Psoas muscle (tissue), 8 donors: ENCODE results near the gene SPRED3. TPM values are rescaled to one million over a fixed set of nuclear protein-coding genes. Genes with fewer than 3 reads are reported as not detected.

Source experiments
- ATAC-seq, 4 donors: fragments of 200-7000 bp; cut with Tn5 transposase; one replicate each; pipeline ENCODE4 v1.9.1; 2020; ENCODE audit warnings: moderate library complexity in 3 of 4, mild to moderate bottlenecking in 2 of 4
- DNase-seq, 2 donors: peaks; one replicate each; pipeline ENCODE4 v3.0.0-alpha.2; 2020
- H3K27ac ChIP-seq: fragments of 200-600 bp; one replicate; pipeline ENCODE4 v1.8.0; 2022
- H3K27me3 ChIP-seq, 3 donors: fragments of 200-600 bp in 1 of 3; one replicate each; pipeline versions ENCODE4 v1.6.1 to v1.8.0; 2013 to 2022; ENCODE audit warnings: low read length in 2 of 3, mild to moderate bottlenecking in 2 of 3, moderate library complexity in 1 of 3; ENCODE audit not compliant: insufficient read depth in 3 of 3
- H3K36me3 ChIP-seq, 2 donors: fragments of 200-600 bp in 1 of 2; one replicate each; pipeline versions ENCODE4 v1.6.1 to v1.8.0; 2013 to 2022; ENCODE audit warnings: low read depth in 1 of 2, mild to moderate bottlenecking in 1 of 2, moderate library complexity in 1 of 2; ENCODE audit not compliant: insufficient read depth in 1 of 2
- H3K4me1 ChIP-seq: fragments of 200-600 bp; one replicate; pipeline ENCODE4 v1.8.0; 2022
- H3K4me3 ChIP-seq: fragments of 200-600 bp; one replicate; pipeline ENCODE4 v1.8.0; 2022; ENCODE audit warnings: mild to moderate bottlenecking
- H3K9me3 ChIP-seq: fragments of 200-600 bp; one replicate; pipeline ENCODE4 v1.8.0; 2022
- WGBS, 3 donors: extraction: QIAGEN DNeasy Blood & Tissue Kit; methylation state at CpG; one replicate each; pipeline versions ENCODE4 v1.1.6 to v1.1.7; 2013; 5-methylcytosine and 5-hydroxymethylcytosine counted together
- intact Hi-C, 2 donors: fragments of 100-400 bp; cut with DNase I; formaldehyde crosslinking; loops; one replicate each; pipeline versions ENCODE4 v1.11.0 to v1.14.2; 2022
- polyA plus RNA-seq, 3 donors: library from polyadenylated mRNA; stranded (reverse); fragments of 200-250 nt; gene quantifications; one replicate each; pipeline ENCODE4 v1.2.3, GENCODE V29; 2013
- total RNA-seq, 4 donors: library from RNA; stranded (reverse); fragmentation: NEBNext Ultra II Directional in 2 of 4; extraction: Animal tissue kit (Norgen Biotek cat#: 25700) in 2 of 4; gene quantifications; one replicate each; pipeline versions ENCODE4 v1.2.1 to v1.2.4, GENCODE V29; 2021 to 2023
- TF ChIP-seq, protein P1 (sequence below): fragments of 200-600 bp; IDR thresholded peaks from one replicate; pipeline ENCODE4 v1.8.0; 2022; ENCODE audit warnings: antibody characterized with exemption
- donor health status: healthy with polysubstance abuse.
- donor health status: DM: no; HTN: no; CAD: no; lungs with moderate emphysema.
- donor health status: Bipolar disorder and iron deficiency.
- donor health status: healthy.
- donor health status: DM: yes; HTN: yes; CAD: no.
- donor health status: DM: no; HTN: no; CAD: no.
- donor health status: DM: no; HTN: no; CAD: no.
- donor health status: DM: yes; HTN: yes; CAD: no.

SPRED3 gene
- total and polyA plus RNA-seq, 7 donors = 0.01 to 2.1 (median 1.0) TPM

DNA sequence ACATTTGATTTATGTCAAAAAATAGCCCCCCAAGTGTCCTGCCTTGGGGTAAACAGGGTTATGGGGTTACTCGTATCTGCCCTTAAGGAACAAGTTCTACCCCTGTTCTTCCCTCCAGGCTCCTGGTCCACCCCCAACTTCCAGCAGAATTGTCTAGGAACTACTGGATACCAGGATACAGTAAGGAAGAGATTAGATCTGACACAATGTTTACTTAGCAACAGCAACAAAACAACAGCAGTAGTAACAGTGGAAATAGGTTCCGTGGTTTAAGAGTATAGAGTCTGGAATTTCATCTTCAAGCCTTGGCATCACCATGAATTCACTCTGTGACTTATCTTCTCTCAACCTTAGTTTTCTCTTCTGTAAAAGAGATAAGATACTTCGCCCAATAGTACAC, 12.7 kb downstream of the SPRED3 start:
- WGBS, 3 donors = 68 to 79% (median 71%) methylated on average over 3 of the region's 3 CpGs
- no peaks in the 10 kb centered on the region for H3K4me1 ChIP-seq
- H3K9me3 ChIP-seq = no peaks in the 10 kb centered on the region
- no peak for DNase-seq
- H3K27ac ChIP-seq = no peak overlapping the region
- intact Hi-C loops = loop anchor here in 1 of 2 donors (5.0 kb wide), 1 partner anchor 236 kb away; no protein-coding TSS in a partner anchor
- TF ChIP-seq, protein P1, sequence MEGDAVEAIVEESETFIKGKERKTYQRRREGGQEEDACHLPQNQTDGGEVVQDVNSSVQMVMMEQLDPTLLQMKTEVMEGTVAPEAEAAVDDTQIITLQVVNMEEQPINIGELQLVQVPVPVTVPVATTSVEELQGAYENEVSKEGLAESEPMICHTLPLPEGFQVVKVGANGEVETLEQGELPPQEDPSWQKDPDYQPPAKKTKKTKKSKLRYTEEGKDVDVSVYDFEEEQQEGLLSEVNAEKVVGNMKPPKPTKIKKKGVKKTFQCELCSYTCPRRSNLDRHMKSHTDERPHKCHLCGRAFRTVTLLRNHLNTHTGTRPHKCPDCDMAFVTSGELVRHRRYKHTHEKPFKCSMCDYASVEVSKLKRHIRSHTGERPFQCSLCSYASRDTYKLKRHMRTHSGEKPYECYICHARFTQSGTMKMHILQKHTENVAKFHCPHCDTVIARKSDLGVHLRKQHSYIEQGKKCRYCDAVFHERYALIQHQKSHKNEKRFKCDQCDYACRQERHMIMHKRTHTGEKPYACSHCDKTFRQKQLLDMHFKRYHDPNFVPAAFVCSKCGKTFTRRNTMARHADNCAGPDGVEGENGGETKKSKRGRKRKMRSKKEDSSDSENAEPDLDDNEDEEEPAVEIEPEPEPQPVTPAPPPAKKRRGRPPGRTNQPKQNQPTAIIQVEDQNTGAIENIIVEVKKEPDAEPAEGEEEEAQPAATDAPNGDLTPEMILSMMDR = no peak
- no peak overlapping the region for H3K4me3 ChIP-seq
- peaks cover 0 to 36% (median 12%) of the 10 kb centered on the region in 3 donors for H3K27me3 ChIP-seq
- H3K36me3 ChIP-seq = no peaks in the 10 kb centered on the region
- ATAC-seq = no peak

DNA sequence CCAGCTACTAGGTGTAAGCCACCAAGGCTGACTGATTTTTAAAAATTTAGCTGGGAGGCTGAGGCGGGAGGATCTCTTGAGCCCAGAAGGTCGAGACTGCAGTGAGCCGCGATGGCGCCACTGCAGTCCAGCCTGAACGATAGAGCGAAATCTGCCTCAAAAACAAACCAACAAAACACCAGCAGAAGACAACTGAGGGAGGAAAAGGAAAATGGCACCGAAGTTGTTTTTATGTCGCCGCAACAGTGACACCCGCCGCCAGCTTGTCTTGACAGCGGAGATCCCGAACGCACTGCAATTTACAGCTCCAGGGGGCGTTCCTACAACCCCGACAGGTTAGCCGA, 14.1 kb downstream of the SPRED3 start:
- peaks cover 0 to 22% (median 4%) of the 10 kb centered on the region in 3 donors for H3K27me3 ChIP-seq
- DNase-seq (no peak), ATAC-seq (peak in 2 of 4 donors; percentile 1)
- peak overlapping the region; percentile 46 for H3K27ac ChIP-seq
- H3K4me3 ChIP-seq = peak overlapping the region; percentile 93
- no peaks in the 10 kb centered on the region for H3K36me3 ChIP-seq
- no peaks in the 10 kb centered on the region for H3K9me3 ChIP-seq
- H3K4me1 ChIP-seq = no peaks in the 10 kb centered on the region
- 2% methylated on average over 18 of the region's 18 CpGs for WGBS, 3 donors
- TF ChIP-seq, protein P1 = no peak
- intact Hi-C loops = loop anchor here in 1 of 2 donors (5.0 kb wide), 1 partner anchor 235 kb away; no protein-coding TSS in a partner anchor

DNA sequence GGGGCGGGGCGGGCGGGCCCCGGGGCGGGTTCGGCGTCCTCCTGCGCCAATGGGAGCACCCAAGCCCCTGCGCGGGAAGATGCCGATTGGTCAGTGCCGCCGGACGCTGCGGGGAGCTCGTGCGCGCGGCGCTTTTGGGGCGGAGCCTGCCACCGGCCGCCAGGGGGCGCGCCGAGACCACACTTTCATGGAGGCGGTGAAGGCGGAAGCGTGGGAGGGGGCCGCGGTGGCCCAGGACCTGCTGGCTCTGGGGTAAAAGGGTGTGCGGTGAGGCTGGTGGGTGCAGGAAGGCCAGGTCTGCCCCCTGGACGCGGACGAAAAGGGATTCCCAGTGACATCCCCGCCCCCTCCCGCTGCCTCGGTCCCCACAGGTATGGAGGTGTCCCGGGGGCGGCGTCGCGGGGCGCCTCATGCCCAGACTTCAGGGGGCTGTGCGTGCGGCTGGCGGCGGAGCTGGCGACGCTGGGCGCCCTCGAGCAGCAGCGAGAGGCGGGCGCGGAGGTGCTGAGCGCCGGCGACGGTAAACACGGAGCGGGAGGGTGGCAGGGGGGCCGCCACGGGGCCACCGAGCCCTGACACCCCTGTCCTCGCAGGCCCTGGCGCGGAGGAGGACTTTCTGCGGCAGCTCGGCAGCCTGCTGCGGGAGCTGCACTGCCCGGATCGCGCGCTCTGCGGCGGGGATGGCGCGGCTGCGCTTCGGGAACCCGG, 14.6 kb downstream of the SPRED3 start, which contains the start of gene FAM98C:
TSS of gene FAM98C (plus strand) at position 127 of the 708 bp plus-strand sequence. CDS start at position 188, 61 bp downstream.
- peak; percentile 96 to 98 for DNase-seq
- H3K36me3 ChIP-seq = no peaks in the 10 kb centered on the region
- H3K27ac ChIP-seq = peak within 1 kb of the TSS; percentile 46
- TF ChIP-seq, protein P1 = peak; percentile 100
- 0 to 2% (median 1%) methylated on average over 47 to 82 of the region's 82 CpGs for WGBS, 3 donors
- H3K4me1 ChIP-seq = no peaks in the 10 kb centered on the region
- H3K9me3 ChIP-seq = no peaks in the 10 kb centered on the region
- intact Hi-C loops = loop anchor here in 1 of 2 donors (5.0 kb wide), 1 partner anchor 234 kb away; no protein-coding TSS in a partner anchor
- H3K27me3 ChIP-seq = peaks cover 0 to 18% (median 4%) of the 10 kb centered on the region in 3 donors
- H3K4me3 ChIP-seq = peak within 1 kb of the TSS; percentile 93
- ATAC-seq = peak; percentile 98 to 99 (median 98)

DNA sequence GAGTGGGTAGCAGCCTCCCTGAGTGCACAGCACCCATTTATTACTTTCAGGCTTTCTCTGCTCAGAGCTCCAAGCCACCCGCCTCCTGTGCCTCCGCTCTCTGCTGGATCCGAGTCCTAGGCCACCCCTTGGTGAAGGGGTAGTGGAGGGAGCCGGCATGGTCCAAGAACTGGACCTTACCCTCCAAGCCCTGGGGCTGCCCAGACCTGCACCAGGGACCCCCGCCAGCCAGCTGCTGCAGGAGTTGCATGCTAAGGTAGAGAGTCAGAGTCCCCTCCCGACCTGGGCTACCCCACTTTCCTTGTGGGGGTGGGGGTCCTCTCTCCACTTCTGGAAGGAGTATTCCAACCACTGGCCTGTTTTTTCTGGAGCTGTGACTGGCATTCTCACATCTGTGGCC, 16.4 kb downstream of the SPRED3 start:
- H3K36me3 ChIP-seq = no peaks in the 10 kb centered on the region
- H3K4me3 ChIP-seq = no peak overlapping the region
- intact Hi-C loops = loop anchor here in 1 of 2 donors (5.0 kb wide), 1 partner anchor 232 kb away; no protein-coding TSS in a partner anchor
- peaks cover 0 to 2% (median 0%) of the 10 kb centered on the region in 3 donors for H3K27me3 ChIP-seq
- 94 to 98% (median 98%) methylated on average over 6 of the region's 6 CpGs for WGBS, 3 donors
- no peaks in the 10 kb centered on the region for H3K9me3 ChIP-seq
- no peak for ATAC-seq
- DNase-seq = no peak
- no peaks in the 10 kb centered on the region for H3K4me1 ChIP-seq
- TF ChIP-seq, protein P1 = no peak
- H3K27ac ChIP-seq = no peak overlapping the region
